K562 (cell line): Measurements from ENCODE around the gene CBX4. TPM values are rescaled to one million over a fixed set of nuclear protein-coding genes. Genes with fewer than 3 reads are reported as not detected.

Experiments
- ETV5 ChIP-seq: sonication (generic); formaldehyde crosslinking; IDR thresholded peaks from 2 replicates; pipeline ENCODE4 v1.4.0; 2020; ENCODE audit warnings: low read depth, mild to moderate bottlenecking, missing genetic modification reagents
- HNRNPK ChIP-seq: fragments of 200-400 bp; formaldehyde crosslinking; IDR thresholded peaks from one replicate; pipeline ENCODE4 v1.6.1; 2018; ENCODE audit warnings: mild to moderate bottlenecking, low read depth, low read length; ENCODE audit not compliant: poor library complexity, severe bottlenecking
- MXI1 ChIP-seq: IDR thresholded peaks from 2 replicates; pipeline ENCODE4 v1.6.1; 2011; ENCODE audit warnings: low read depth, mild to moderate bottlenecking, improper control_type of control experiment, low read length
- NR3C1 ChIP-seq: sonication (generic); formaldehyde crosslinking; IDR thresholded peaks from 2 replicates; pipeline ENCODE4 v1.8.1; 2022; ENCODE audit warnings: missing genetic modification reagents
- PHB2 ChIP-seq: fragments of 450-650 bp; IDR thresholded peaks from 2 replicates; pipeline ENCODE4 v1.6.1; 2017; ENCODE audit warnings: low read depth
- POLR2G ChIP-seq: fragments of 200-400 bp; formaldehyde crosslinking; IDR thresholded peaks from 2 replicates; pipeline ENCODE4 v1.6.1; 2017; ENCODE audit warnings: low read depth, mild to moderate bottlenecking, antibody characterized with exemption, low read length, moderate library complexity
- RCOR1 ChIP-seq, 2 experiments: IDR thresholded peaks; 2 replicates each; pipeline ENCODE4 v1.6.1; 2012; ENCODE audit warnings: low read depth in 2 of 2, low read length in 2 of 2, borderline replicate concordance in 1 of 2, improper control_type of control experiment in 1 of 2
- SIN3A ChIP-seq, 2 experiments: fragments of 150-350 bp in 1 of 2; IDR thresholded peaks; 2 replicates each; pipeline ENCODE4 v1.6.1; 2011 to 2016; ENCODE audit warnings: borderline replicate concordance in 2 of 2, low read depth in 2 of 2, low read length in 2 of 2, mild to moderate bottlenecking in 2 of 2, moderate library complexity in 2 of 2; ENCODE audit not compliant: control insufficient read depth in 1 of 2
- SPI1 ChIP-seq: IDR thresholded peaks from 2 replicates; pipeline ENCODE4 v1.6.1; 2011; ENCODE audit warnings: low read depth, low read length, control low read depth, borderline replicate concordance
- TAF15 ChIP-seq: fragments of 200-400 bp; formaldehyde crosslinking; IDR thresholded peaks from 2 replicates; pipeline ENCODE4 v1.6.1; 2017; ENCODE audit warnings: mild to moderate bottlenecking, low read depth, low read length, moderate library complexity
- TEAD4 ChIP-seq, 2 experiments: sonication (generic) in 1 of 2; formaldehyde crosslinking in 1 of 2; IDR thresholded peaks; 2 replicates each; pipeline versions ENCODE4 v1.6.1 to v1.8.0; 2012 to 2022; ENCODE audit warnings: borderline replicate concordance in 1 of 2, inconsistent platforms in 1 of 2, low read length in 1 of 2, mild to moderate bottlenecking in 1 of 2, missing genetic modification reagents in 1 of 2
- YY1 ChIP-seq, 3 experiments: IDR thresholded peaks; 2 replicates each; pipeline ENCODE4 v1.6.1; 2011; ENCODE audit warnings: low read length in 2 of 3, mild to moderate bottlenecking in 2 of 3, moderate library complexity in 2 of 3, borderline replicate concordance in 1 of 3, control low read depth in 1 of 3, low read depth in 1 of 3; ENCODE audit not compliant: insufficient read depth in 3 of 3, insufficient replicate concordance in 2 of 3, control insufficient read depth in 1 of 3, insufficient read length in 1 of 3; ENCODE audit errors: extremely low read depth in 1 of 3
- ZNF224 ChIP-seq: sonication (generic); formaldehyde crosslinking; IDR thresholded peaks from 2 replicates; pipeline ENCODE4 v1.8.0; 2022; ENCODE audit warnings: mild to moderate bottlenecking, missing genetic modification reagents
- ZNF324 ChIP-seq: fragments of 250-450 bp; sonication (Bioruptor Pico); IDR thresholded peaks from 2 replicates; pipeline ENCODE4 v1.4.0; 2020; ENCODE audit warnings: mild to moderate bottlenecking
- ZNF384 ChIP-seq: IDR thresholded peaks from 2 replicates; pipeline ENCODE4 v1.6.1; 2012; ENCODE audit warnings: low read depth, low read length, improper control_type of control experiment
- ZNF583 ChIP-seq: fragments of 250-450 bp; sonication (Bioruptor Pico); IDR thresholded peaks from 2 replicates; pipeline ENCODE4 v1.4.0; 2020
- ZNF707 ChIP-seq: fragments of 250-450 bp; sonication (Bioruptor Pico); conservative IDR thresholded peaks from 2 replicates; pipeline ENCODE4 v1.8.0; 2022; ENCODE audit warnings: inconsistent platforms, mild to moderate bottlenecking, moderate library complexity
- polyA plus RNA-seq, 8 experiments: library from polyadenylated mRNA; depleted of rRNA in 4 of 8; stranded (reverse) in 5 of 8; unstranded in 3 of 8; fragments of >200 nt; fragmentation: Nextera tagmentation in 2 of 8; fragmentation: Illumina TruSeq in 1 of 8; extraction: Ambion mirVana in 2 of 8; extraction: Trizol in 1 of 8; gene quantifications; 2 replicates each; pipeline versions ENCODE4 v1.2.1 to v1.2.3, GENCODE V29; 2011 to 2014; ENCODE audit warnings: inconsistent platforms in 1 of 8, missing spikeins in 1 of 8
- total RNA-seq, 7 experiments: library from RNA; depleted of rRNA in 6 of 7; stranded (reverse); fragments of >200 nt in 6 of 7; fragmentation: Illumina TruSeq in 2 of 7; extraction: Trizol in 2 of 7; gene quantifications; 2 replicates each; pipeline versions ENCODE4 v1.2.1 to v1.2.3, GENCODE V29; 2011 to 2021; ENCODE audit warnings: low replicate concordance in 1 of 7
- TF ChIP-seq, protein P1 (sequence below), 2 experiments: fragments of 450-650 bp; conservative IDR thresholded peaks; 2 replicates each; pipeline ENCODE4 v1.6.1; 2017; ENCODE audit warnings: mild to moderate bottlenecking in 2 of 2, moderate library complexity in 2 of 2
- TF ChIP-seq, protein P2 (sequence below): sonication (generic); formaldehyde crosslinking; IDR thresholded peaks from 2 replicates; pipeline ENCODE4 v1.8.0; 2022; ENCODE audit warnings: mild to moderate bottlenecking, missing genetic modification reagents
- TF ChIP-seq, protein P3 (sequence below): fragments of 450-650 bp; IDR thresholded peaks from 2 replicates; pipeline ENCODE4 v1.6.1; 2016
- TF ChIP-seq, protein P4 (sequence below): fragments of 250-450 bp; sonication (Bioruptor Pico); IDR thresholded peaks from 2 replicates; pipeline ENCODE4 v1.9.0; 2021; ENCODE audit warnings: mild to moderate bottlenecking, inconsistent platforms

CBX4 gene
- total and polyA plus RNA-seq, 9 of the 15 experiments (the other 6 are each of a cell fraction or from before 2014, with no cell fraction given), result 0.98 to 50.5 (median 10.0) TPM

DNA sequence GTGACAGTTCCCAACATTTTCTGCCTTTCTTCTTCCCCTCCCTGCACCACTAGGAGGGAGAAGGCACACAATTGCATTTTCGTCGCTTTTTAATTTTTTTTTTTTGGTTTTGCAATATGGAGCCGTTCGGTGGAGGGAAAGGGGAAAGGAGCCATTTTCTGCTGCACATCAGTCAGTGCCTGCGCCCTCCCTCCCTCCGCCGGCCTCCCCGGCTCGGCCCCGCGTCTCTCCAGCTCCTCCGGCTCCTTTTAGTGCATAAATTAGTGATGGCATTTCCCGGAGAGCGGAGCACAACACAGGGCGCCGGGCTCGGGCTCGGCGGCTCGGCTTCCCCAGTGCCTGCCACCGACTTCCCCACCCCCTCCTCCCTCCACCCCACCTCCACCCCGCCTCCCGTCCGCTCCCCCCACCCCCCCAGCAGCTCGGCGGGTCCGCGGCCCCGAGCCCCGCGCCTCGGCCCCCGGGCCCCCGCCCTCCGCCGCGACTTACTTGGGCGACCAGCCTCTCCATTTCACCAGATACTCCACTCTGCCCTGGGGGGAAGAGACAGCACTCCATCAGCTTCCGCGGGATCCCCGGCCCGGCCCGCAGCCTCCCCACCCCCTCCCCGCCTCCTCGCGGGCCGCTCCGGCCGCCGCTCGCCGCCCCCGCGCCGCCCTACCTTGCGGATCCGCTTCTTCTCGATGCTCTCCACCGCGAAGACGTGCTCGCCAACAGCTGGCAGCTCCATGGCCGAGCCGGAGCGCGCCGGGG is 542 bp downstream of the CBX4 start (continued):
- TF ChIP-seq, protein P1, sequence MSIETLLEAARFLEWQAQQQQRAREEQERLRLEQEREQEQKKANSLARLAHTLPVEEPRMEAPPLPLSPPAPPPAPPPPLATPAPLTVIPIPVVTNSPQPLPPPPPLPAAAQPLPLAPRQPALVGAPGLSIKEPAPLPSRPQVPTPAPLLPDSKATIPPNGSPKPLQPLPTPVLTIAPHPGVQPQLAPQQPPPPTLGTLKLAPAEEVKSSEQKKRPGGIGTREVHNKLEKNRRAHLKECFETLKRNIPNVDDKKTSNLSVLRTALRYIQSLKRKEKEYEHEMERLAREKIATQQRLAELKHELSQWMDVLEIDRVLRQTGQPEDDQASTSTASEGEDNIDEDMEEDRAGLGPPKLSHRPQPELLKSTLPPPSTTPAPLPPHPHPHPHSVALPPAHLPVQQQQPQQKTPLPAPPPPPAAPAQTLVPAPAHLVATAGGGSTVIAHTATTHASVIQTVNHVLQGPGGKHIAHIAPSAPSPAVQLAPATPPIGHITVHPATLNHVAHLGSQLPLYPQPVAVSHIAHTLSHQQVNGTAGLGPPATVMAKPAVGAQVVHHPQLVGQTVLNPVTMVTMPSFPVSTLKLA (conservative IDR thresholded peaks at IDR 0.05), result 0 out of 4 replicates have a peak, but pooled peaks of 1 of the 2 experiments have one; percentile 5
- TF ChIP-seq ETV5 (CRISPR knock-in tag) (no peak), ZNF583 (CRISPR knock-in tag) (no peak), ZNF384 (peak; percentile 29; the same call in 1 of the 2 replicates), TAF15 (no peak), RCOR1 (IDR thresholded peaks at IDR 0.05; ENCODE audit: borderline replicate concordance in 1 of 2, low read depth in 2 of 2, low read length in 2 of 2) (no peak), NR3C1 (CRISPR knock-in tag) (no peak), HNRNPK (no peak), PHB2 (no peak), SPI1 (no peak), TEAD4 (IDR thresholded peaks at IDR 0.05; ENCODE audit: low read length) (no peak), TEAD4 (CRISPR knock-in tag; IDR thresholded peaks at IDR 0.05; ENCODE audit: borderline replicate concordance) (no peak), POLR2G (peak; percentile 23; the same call in 1 of the 2 replicates), ZNF324 (CRISPR knock-in tag) (no peak), YY1 (IDR thresholded peaks at IDR 0.05; ENCODE audit: borderline replicate concordance in 1 of 3, control insufficient read depth in 1 of 3, extremely low read depth in 1 of 3, insufficient read depth in 3 of 3, insufficient read length in 1 of 3, insufficient replicate concordance in 2 of 3, low read depth in 1 of 3, low read length in 2 of 3) (peak; percentile 13 to 88 (median 76)), SIN3A (IDR thresholded peaks at IDR 0.05; ENCODE audit: borderline replicate concordance in 2 of 2, control insufficient read depth in 1 of 2, low read depth in 2 of 2, low read length in 2 of 2) (0 out of 4 replicates have a peak, but pooled peaks of 1 of the 2 experiments have one; percentile 31), ZNF224 (CRISPR knock-in tag) (no peak), ZNF707 (CRISPR knock-in tag) (no peak), MXI1 (0 out of 2 replicates have a peak, but pooled peaks have one; percentile 11)
- TF ChIP-seq, protein P2, sequence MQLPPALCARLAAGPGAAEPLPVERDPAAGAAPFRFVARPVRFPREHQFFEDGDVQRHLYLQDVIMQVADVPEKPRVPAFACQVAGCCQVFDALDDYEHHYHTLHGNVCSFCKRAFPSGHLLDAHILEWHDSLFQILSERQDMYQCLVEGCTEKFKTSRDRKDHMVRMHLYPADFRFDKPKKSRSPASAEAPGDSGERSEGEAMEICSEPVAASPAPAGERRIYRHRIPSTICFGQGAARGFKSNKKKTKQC (CRISPR knock-in tag), result no peak
- TF ChIP-seq, protein P3, sequence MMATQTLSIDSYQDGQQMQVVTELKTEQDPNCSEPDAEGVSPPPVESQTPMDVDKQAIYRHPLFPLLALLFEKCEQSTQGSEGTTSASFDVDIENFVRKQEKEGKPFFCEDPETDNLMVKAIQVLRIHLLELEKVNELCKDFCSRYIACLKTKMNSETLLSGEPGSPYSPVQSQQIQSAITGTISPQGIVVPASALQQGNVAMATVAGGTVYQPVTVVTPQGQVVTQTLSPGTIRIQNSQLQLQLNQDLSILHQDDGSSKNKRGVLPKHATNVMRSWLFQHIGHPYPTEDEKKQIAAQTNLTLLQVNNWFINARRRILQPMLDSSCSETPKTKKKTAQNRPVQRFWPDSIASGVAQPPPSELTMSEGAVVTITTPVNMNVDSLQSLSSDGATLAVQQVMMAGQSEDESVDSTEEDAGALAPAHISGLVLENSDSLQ, result no peak
- TF ChIP-seq, protein P4, sequence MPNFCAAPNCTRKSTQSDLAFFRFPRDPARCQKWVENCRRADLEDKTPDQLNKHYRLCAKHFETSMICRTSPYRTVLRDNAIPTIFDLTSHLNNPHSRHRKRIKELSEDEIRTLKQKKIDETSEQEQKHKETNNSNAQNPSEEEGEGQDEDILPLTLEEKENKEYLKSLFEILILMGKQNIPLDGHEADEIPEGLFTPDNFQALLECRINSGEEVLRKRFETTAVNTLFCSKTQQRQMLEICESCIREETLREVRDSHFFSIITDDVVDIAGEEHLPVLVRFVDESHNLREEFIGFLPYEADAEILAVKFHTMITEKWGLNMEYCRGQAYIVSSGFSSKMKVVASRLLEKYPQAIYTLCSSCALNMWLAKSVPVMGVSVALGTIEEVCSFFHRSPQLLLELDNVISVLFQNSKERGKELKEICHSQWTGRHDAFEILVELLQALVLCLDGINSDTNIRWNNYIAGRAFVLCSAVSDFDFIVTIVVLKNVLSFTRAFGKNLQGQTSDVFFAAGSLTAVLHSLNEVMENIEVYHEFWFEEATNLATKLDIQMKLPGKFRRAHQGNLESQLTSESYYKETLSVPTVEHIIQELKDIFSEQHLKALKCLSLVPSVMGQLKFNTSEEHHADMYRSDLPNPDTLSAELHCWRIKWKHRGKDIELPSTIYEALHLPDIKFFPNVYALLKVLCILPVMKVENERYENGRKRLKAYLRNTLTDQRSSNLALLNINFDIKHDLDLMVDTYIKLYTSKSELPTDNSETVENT (CRISPR knock-in tag), result no peak
